Choroid plexus epithelial cell (primary cell): ENCODE data around the gene REV1.

ENCODE experiments used
- DNase-seq: peaks from one replicate; pipeline ENCODE4 v3.0.0-alpha.2; 2010; ENCODE audit warnings: low read depth
- H3K4me3 ChIP-seq: 2 replicates; pipeline ENCODE4 v1.5.1; 2011; ENCODE audit warnings: low read depth, mild to moderate bottlenecking, control low read depth, low read length, moderate library complexity
- CTCF ChIP-seq: conservative IDR thresholded peaks from 2 replicates; pipeline ENCODE4 v1.5.1; 2011; ENCODE audit warnings: low read depth, mild to moderate bottlenecking, control low read depth, inconsistent platforms, low read length, moderate library complexity

The REV1 gene

GRCh38 chr2:99389371-99389770, 100.4 kb downstream of the REV1 start:
- no peak for TF ChIP-seq CTCF
- peak; percentile 35 for DNase-seq

GRCh38 chr2:99388892-99389291, 100.9 kb downstream of the REV1 start:
- H3K4me3 ChIP-seq: no peak overlapping the region
- DNase-seq: no peak
- no peak for TF ChIP-seq CTCF

More at GRCh38 chr2:99389371-99389770, 100.4 kb downstream of the REV1 start:
- H3K4me3 ChIP-seq: no peak overlapping the region

GRCh38 chr2:99386011-99386410, 103.8 kb downstream of the REV1 start:
- no peak overlapping the region for H3K4me3 ChIP-seq
- TF ChIP-seq CTCF: no peak
- peak; percentile 26 for DNase-seq

- no peak for DNase-seq
- no peak for TF ChIP-seq CTCF
- H3K4me3 ChIP-seq: no peak overlapping the region
Measured at GRCh38 chr2:99382143-99382542, 107.7 kb downstream of the REV1 start.

DNA sequence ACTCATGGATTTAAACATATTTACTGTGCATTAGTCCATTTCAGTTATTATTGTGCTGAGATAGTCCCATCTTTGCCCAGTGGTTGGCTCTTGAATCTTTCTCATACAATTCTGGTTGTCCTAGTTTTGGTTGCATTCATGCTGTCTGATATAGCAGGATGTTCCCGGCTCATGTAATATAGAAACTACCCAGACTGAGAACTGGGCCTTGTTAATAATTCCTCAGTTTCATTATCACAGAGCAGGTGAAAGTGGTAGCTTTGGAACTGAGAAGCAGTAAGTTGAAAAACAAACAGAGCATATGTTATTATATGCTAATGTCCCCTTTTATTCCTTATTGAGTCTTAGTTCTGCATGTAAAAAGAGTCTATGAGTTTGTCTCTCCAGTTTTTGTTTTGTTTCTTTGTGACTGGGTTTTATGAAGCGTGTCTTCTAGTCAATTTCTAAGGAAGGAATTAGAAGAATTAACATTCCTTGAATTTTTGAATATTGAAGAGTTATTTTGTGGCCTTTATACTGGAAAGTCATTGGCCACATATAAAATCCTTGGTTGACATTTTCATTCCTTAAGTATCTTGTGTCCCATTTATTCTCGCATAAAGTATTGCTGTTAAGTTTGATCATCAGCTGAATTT, 109.3 kb downstream of the REV1 start:
- no peak overlapping the region for H3K4me3 ChIP-seq

DNA sequence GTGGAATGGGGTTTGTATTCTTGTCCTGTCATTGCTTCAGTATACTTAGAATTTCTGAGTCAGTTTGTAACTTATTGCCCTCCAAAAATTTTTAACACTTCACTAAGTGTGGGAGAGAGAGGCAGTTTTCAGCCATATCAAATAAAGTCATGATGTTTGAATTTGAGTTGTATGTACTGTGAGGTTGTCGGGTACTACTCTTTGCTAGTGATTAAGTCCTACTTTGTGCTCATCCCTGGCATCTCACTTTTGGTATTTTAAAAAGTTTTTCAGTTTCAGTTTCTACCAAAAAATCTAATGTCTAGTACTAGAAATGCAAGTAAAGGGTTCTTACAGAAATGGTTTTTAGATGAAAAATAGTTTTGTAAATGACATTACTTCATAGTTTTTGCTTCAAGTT, 111.9 kb downstream of the REV1 start:
- no peak for TF ChIP-seq CTCF
- DNase-seq: no peak
- no peak overlapping the region for H3K4me3 ChIP-seq

More for the DNA sequence above, 109.3 kb downstream of the REV1 start:
- no peak for DNase-seq
- no peak for TF ChIP-seq CTCF

DNA sequence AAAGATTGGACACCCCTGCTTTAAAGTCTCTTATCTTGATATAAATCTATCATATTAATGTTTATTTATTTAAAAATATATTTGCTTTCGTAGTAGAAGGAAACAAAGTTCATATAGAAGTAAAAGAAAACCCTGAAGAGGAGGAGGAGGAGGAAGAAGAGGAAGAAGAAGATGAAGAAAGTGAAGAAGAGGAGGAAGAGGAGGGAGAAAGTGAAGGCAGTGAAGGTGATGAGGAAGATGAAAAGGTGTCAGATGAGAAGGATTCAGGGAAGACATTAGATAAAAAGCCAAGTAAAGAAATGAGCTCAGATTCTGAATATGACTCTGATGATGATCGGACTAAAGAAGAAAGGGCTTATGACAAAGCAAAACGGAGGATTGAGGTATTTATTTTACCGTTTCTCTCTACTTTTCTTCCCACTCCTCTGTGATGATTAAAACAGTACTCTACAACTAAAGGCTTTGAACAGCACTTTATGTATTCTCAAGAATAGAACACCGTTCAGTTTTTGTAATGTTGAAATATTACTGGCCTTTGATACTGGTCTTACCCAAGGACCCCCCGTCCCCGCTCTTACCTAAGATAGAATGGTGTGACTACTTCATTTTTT, 113.5 kb downstream of the REV1 start:
- TF ChIP-seq CTCF: no peak

More for the DNA sequence above, 113.5 kb downstream of the REV1 start:
- H3K4me3 ChIP-seq: no peak overlapping the region
- no peak for DNase-seq
